WERI-Rb-1 (cell line): ENCODE measurements around the gene MPP3.

ENCODE experiments used
- DNase-seq: peaks from one replicate; pipeline ENCODE4 v3.0.0-alpha.2; 2020
- H3K27ac ChIP-seq: fragments of 250-450 bp; sonication (Bioruptor Pico); 2 replicates; pipeline ENCODE4 v1.5.1; 2020; ENCODE audit warnings: mild to moderate bottlenecking, moderate library complexity
- H3K27me3 ChIP-seq: fragments of 250-450 bp; sonication (Bioruptor Pico); 2 replicates; pipeline ENCODE4 v1.5.1; 2021; ENCODE audit warnings: mild to moderate bottlenecking, low read depth, moderate library complexity; ENCODE audit not compliant: insufficient read depth, severe bottlenecking
- H3K36me3 ChIP-seq: fragments of 250-450 bp; sonication (Bioruptor Pico); 2 replicates; pipeline ENCODE4 v1.5.1; 2020; ENCODE audit warnings: mild to moderate bottlenecking, moderate library complexity
- H3K4me3 ChIP-seq: 2 replicates; pipeline ENCODE4 v1.5.1; 2011; ENCODE audit warnings: low read depth, mild to moderate bottlenecking, control low read depth, low read length
- H3K9me3 ChIP-seq: fragments of 250-450 bp; sonication (Bioruptor Pico); 2 replicates; pipeline ENCODE4 v1.5.1; 2021; ENCODE audit warnings: mild to moderate bottlenecking, moderate library complexity; ENCODE audit not compliant: severe bottlenecking
- TF ChIP-seq, protein P1 (sequence below): IDR thresholded peaks from 2 replicates; pipeline ENCODE4 v1.5.1; 2011; ENCODE audit warnings: low read depth, mild to moderate bottlenecking, control low read depth, inconsistent platforms, low read length

The MPP3 gene

DNA sequence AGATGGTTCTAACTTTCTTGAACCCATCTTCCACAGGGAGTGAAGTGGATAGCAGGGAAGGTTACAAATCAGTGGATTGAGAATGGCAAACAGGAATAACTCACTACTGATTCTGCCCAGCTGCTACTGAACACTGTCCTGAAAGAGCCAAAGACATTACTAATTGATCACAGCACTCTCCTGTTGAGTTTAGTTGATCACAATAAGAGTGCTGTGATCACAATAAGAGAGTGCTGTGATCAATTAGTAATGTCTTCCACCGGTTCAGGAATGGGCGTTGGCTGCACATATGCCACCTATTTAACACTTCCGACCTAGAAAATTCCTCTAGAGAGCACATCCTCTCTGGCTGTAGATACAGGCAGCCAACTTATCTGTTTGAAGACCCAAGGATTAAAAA is 41.4 kb downstream of the MPP3 start:
- TF ChIP-seq, protein P1, sequence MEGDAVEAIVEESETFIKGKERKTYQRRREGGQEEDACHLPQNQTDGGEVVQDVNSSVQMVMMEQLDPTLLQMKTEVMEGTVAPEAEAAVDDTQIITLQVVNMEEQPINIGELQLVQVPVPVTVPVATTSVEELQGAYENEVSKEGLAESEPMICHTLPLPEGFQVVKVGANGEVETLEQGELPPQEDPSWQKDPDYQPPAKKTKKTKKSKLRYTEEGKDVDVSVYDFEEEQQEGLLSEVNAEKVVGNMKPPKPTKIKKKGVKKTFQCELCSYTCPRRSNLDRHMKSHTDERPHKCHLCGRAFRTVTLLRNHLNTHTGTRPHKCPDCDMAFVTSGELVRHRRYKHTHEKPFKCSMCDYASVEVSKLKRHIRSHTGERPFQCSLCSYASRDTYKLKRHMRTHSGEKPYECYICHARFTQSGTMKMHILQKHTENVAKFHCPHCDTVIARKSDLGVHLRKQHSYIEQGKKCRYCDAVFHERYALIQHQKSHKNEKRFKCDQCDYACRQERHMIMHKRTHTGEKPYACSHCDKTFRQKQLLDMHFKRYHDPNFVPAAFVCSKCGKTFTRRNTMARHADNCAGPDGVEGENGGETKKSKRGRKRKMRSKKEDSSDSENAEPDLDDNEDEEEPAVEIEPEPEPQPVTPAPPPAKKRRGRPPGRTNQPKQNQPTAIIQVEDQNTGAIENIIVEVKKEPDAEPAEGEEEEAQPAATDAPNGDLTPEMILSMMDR: no peak
- H3K27ac ChIP-seq: peak overlapping the region; percentile 2; the same call in 1 of the 2 replicates
- H3K27me3 ChIP-seq: no peaks in the 10 kb centered on the region
- H3K9me3 ChIP-seq: peaks cover 33% of the 10 kb centered on the region
- no peaks in the 10 kb centered on the region for H3K36me3 ChIP-seq
- H3K4me3 ChIP-seq: peak overlapping the region; percentile 11
- DNase-seq: peak; percentile 83

DNA sequence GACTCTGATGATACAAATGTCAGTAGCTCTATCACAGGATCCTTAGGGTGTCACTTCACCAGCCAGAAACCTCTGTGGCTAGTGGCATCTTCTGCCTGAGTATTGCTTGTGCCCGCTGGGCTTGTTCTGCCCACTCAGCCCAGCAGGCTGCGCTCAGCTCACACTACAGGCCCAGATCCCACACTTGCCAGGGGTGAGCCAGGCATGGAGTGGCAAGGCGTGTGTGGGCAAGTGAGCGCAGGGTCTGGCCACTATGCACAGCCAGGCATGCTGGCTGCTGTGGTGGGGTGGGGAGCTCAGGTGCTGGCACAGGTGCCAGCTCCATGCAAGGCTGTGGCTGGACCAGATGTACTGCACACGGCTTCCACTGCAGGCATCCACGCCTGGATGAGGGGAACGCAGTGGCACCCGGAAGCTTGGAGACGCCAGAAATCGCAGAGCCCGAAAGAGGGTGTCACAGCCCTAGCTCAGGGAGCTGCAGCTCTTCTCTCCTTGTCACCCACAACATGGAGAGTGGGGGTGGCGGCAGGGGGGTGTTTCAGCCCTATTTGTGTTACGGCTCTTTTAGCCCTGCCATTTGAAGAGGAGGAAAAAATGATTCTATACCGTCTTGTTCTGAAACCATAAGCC is 42.5 kb downstream of the MPP3 start:
- Histone ChIP-seq H3K27ac (no peak overlapping the region), H3K27me3 (no peaks in the 10 kb centered on the region), H3K9me3 (peaks cover 23% of the 10 kb centered on the region), H3K36me3 (no peaks in the 10 kb centered on the region), H3K4me3 (no peak overlapping the region)
- TF ChIP-seq, protein P1: peak; percentile 66
- DNase-seq: no peak

DNA sequence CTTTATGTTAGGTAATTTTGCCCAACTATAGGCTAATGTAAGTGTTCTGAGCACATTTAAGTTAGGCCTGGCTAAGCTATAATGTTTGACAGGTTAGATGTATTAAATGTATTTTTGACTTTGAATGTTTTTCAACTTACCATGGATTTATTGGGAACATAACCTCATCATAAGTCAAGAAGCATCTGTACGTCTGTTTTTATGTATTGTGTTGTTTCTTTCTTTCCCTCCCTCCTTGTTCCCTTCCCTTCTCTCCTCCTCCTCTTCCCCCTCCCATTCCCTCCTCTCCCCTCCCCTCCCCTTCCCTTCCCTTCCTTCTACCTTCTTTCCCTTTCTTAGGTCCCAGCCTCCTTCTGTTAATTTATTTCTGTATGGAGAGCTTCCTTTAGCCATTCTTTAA is 43.5 kb downstream of the MPP3 start:
- H3K4me3 ChIP-seq: no peak overlapping the region
- TF ChIP-seq, protein P1: no peak
- no peak overlapping the region for H3K27ac ChIP-seq
- peaks cover 14% of the 10 kb centered on the region for H3K9me3 ChIP-seq
- no peak for DNase-seq
- H3K27me3 ChIP-seq: no peaks in the 10 kb centered on the region
- H3K36me3 ChIP-seq: no peaks in the 10 kb centered on the region

DNA sequence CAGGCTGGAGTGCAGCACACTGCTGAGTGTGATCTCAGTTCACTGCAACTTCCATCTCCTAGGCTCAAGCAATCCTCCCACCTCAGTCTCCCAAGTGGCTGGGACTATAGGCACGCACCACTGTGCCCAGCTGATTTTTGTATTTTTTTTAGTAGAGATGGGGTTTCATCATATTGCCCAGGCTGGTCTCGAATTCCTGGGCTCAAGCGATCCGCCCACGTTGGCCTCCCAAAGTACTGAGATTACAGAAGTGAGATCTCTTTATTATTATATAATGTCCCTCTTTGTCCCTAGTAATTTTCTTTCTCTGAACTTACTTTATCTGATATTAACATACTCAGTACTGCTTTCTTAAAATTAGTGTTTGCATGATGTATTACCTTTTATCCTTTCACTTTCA is 44.4 kb downstream of the MPP3 start:
- TF ChIP-seq, protein P1: no peak
- H3K36me3 ChIP-seq: no peaks in the 10 kb centered on the region
- peaks cover 10% of the 10 kb centered on the region for H3K9me3 ChIP-seq
- H3K27me3 ChIP-seq: no peaks in the 10 kb centered on the region
- H3K27ac ChIP-seq: no peak overlapping the region
- H3K4me3 ChIP-seq: no peak overlapping the region
- DNase-seq: no peak

DNA sequence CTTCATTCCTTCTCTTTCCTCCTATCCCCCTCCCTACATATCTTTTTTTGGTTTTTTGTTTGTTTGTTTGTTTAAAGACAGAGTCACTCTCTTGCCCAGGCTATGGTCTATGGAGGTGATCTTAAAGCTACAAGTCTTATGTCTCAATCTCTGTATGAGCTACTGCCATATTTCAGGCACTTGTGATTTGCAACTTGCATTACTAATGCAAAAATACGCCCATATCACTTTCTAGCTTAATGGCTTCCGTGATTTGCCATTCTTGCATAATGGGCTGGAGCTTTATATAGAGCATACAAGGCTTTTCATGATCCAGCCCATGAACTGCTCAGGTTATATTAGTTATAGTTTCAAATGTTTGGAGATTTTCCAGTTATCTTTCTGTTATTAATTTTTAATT is 45.2 kb downstream of the MPP3 start:
- H3K27ac ChIP-seq: no peak overlapping the region
- TF ChIP-seq, protein P1: no peak
- no peaks in the 10 kb centered on the region for H3K27me3 ChIP-seq
- no peaks in the 10 kb centered on the region for H3K36me3 ChIP-seq
- peaks cover 2% of the 10 kb centered on the region for H3K9me3 ChIP-seq
- no peak for DNase-seq
- no peak overlapping the region for H3K4me3 ChIP-seq

DNA sequence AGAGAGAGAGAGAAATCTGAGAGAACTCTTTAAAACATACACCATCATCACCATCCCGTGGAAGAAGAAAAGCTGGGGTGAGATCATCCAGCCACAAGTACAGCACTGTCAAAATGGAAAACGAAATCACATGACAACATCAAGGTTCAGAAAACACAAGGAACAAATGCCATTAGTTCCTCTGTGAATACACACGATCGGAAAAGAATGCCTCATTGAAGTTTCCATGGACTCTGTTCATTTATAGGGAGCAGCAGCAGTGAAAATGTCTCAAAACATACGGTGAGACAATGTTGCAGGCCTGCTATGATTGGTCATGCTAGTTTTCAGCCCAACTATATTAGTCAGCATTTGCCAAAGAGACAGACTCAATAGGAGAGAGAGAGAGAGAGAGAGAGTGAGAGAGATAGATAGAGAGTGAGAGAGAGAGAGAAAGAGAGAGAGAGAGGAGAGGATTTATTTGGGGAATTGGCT is 48.3 kb downstream of the MPP3 start:
- no peaks in the 10 kb centered on the region for H3K36me3 ChIP-seq
- no peak for DNase-seq
- no peaks in the 10 kb centered on the region for H3K9me3 ChIP-seq
- H3K27me3 ChIP-seq: no peaks in the 10 kb centered on the region
- H3K4me3 ChIP-seq: no peak overlapping the region
- TF ChIP-seq, protein P1: no peak
- no peak overlapping the region for H3K27ac ChIP-seq
